HG02571 (cell line): Measurements from ENCODE around the gene SULT2B1.
"Not testable (repeated sequence)": the region's sequence is repeated elsewhere in the genome, so short reads cannot be mapped to it uniquely, and the experiment has no call there.

Experiments used
- ATAC-seq: cut with Tn5 transposase; IDR thresholded peaks from one replicate; pipeline ENCODE4 v1.9.1; 2021; ENCODE audit warnings: mild to moderate bottlenecking, moderate library complexity; ENCODE audit not compliant: unreplicated experiment

Gene SULT2B1

GRCh38 chr19:48551437-48552302 is at the start of gene SULT2B1:
Gene SULT2B1 (plus strand): TSS chr19:48552172. CDS start chr19:48552253, 81 bp downstream.
- ATAC-seq, result no peak

GRCh38 chr19:48502350-48503018 is 49.5 kb upstream of the SULT2B1 start:
- no peak for ATAC-seq

GRCh38 chr19:48506138-48506733 is 45.7 kb upstream of the SULT2B1 start:
- ATAC-seq, result no peak

- ATAC-seq, result no peak
Measured at GRCh38 chr19:48507911-48508439, 44.0 kb upstream of the SULT2B1 start.

- no peak for ATAC-seq
Measured at GRCh38 chr19:48508729-48509411, 43.1 kb upstream of the SULT2B1 start.

GRCh38 chr19:48509467-48510194 is 42.3 kb upstream of the SULT2B1 start:
- ATAC-seq, result no peak

GRCh38 chr19:48510421-48511268 is 41.3 kb upstream of the SULT2B1 start:
- ATAC-seq, result no peak

GRCh38 chr19:48511321-48511731 is 40.6 kb upstream of the SULT2B1 start:
- no peak for ATAC-seq

- no peak for ATAC-seq
Measured at GRCh38 chr19:48511800-48512503, 40.0 kb upstream of the SULT2B1 start, which contains the start of gene LMTK3. Gene LMTK3 (minus strand): TSS chr19:48511835. CDS start chr19:48511576, 259 bp downstream.

- ATAC-seq, result no peak
Measured at GRCh38 chr19:48512504-48513288, 39.3 kb upstream of the SULT2B1 start.

- ATAC-seq, result no peak
Measured at GRCh38 chr19:48513289-48514122, 38.5 kb upstream of the SULT2B1 start.

GRCh38 chr19:48514123-48514458 is 37.9 kb upstream of the SULT2B1 start:
- no peak for ATAC-seq

- ATAC-seq, result no peak
Measured at GRCh38 chr19:48516536-48516935, 35.4 kb upstream of the SULT2B1 start.

- ATAC-seq, result no peak
Measured at GRCh38 chr19:48518207-48518606, 33.8 kb upstream of the SULT2B1 start.

- ATAC-seq, result not testable (repeated sequence)
Measured at GRCh38 chr19:48519426-48519825, 32.5 kb upstream of the SULT2B1 start.

- ATAC-seq, result no peak
Measured at GRCh38 chr19:48520134-48520533, 31.8 kb upstream of the SULT2B1 start.

- no peak for ATAC-seq
Measured at GRCh38 chr19:48524221-48524620, 27.8 kb upstream of the SULT2B1 start.
